GM10847 (cell line): ENCODE results near the gene ROBO4.

Experiments used
- POLR2A ChIP-seq: IDR thresholded peaks from 2 replicates; pipeline ENCODE4 v1.6.1; 2011; ENCODE audit not compliant: insufficient read length; ENCODE audit errors: extremely low read depth

ROBO4 gene

DNA sequence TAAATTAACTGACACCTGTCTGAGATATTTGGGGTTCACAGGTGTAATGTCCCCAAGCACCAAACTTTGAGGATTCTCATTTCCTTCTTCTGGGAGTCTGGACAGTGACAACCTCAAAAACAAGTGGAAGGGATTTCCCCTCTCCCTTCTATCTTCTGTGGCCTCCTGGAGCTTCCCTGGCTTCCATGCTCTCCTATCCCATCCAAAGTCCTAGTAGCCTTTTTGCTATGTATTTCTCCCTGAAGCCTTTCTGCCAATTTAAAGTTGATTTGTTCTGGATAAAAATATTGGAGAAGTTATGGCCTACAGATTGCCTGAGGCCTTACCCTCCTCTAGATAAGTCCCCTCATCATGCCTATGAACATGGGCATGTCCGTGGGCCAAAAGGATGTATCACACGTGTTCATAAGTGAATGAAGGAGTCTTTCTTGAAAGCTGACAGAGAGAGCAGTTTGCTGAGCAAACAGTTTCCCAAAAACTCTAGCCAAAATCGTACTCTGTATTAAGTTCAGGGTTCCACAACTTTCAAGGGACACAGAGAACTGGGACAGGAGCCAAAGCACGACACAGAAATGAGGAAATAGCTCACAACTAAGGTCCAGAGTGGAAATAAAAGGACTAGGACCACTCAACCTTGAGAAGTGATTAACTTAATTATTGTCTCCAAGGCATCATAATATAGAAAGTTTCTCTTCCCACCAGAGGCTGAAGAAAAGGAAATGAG, 31.4 kb upstream of the ROBO4 start:
- TF ChIP-seq POLR2A, result no peak

DNA sequence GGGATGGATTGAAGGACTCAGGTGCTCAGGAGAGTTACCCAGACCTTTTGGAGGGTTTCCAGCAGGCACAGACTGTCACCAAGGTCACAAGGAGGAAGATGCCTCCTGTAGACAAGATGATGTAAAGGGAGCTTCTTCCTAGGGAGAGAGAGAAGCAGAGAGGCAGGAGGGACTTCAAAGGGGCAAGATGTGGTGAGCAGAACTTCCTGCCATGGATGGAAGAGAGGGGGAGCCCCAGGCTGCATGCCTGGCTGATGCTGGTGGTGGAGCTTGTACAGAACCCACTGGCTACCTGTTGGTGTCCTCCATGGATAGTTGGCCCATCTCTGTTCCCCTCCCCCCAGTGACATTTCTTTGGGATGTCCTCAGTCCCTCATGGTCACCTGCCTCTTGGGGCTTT, 25.6 kb upstream of the ROBO4 start:
- TF ChIP-seq POLR2A, result no peak

- no peak for TF ChIP-seq POLR2A
These were observed 25.2 kb upstream of the ROBO4 start for GRCh38 chr11:124922831-124923230.

DNA sequence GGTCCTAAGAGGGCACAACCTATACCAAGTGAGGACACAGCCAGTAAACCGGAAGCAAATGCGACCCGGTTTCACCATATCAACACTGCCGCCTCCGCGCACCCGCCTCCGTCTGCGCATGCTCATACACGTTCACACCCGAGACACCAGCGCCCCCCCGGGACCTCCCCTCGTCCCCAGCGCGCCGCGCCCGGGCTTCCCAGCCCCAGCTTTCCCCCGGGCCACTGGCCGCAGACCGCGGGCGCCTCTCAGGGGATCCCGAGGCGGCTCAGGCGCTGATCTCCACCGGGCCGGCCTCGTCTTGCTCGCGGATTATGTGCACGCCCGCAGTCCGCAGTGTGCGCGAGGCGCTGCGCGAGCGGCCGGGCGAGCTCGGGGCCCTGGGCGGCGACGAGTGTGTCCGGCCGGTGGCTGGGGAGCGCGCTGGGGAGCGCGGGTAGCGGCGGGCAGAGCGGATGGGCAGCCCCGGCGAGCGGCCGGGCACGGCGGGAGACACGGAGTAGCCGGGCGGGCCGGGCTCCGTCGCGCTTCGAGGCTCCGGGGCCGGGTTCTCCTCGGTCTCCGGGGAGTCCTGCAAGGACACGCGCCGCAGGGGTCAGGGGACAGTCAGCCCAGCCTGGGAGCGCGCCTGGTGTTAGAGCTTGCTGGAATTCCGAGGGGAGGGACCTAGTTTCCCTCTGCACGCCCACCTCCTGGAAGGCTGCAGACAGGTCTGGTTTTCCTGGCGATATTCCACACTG, 23.4 kb upstream of the ROBO4 start:
- no peak for TF ChIP-seq POLR2A

- no peak for TF ChIP-seq POLR2A
These were observed 22.7 kb upstream of the ROBO4 start for GRCh38 chr11:124920356-124920755.

GRCh38 chr11:124919898-124920297, 22.2 kb upstream of the ROBO4 start:
- TF ChIP-seq POLR2A, result no peak

DNA sequence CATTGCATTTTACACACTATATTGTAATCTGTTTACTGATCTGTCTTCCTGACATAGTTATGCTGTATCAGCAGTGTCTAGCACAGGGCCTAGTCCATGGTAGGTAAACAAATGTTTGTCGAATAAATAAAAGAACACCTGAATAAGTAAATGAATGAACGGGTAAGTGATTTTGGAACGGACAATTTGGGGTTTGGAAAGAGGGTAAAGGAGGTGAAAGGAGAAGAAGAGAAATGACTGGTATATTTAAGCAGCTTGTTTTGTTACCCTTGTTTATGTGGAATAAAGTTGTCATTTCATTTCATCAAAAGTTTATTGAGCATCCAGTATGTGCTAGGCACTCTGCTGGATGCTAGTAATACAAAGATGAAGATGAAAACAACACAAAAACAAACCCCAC, 21.3 kb upstream of the ROBO4 start, which contains the start of gene HEPN1:
TSS of gene HEPN1 (plus strand) at position 301 of the 400 bp plus-strand sequence.
- no peak for TF ChIP-seq POLR2A

DNA sequence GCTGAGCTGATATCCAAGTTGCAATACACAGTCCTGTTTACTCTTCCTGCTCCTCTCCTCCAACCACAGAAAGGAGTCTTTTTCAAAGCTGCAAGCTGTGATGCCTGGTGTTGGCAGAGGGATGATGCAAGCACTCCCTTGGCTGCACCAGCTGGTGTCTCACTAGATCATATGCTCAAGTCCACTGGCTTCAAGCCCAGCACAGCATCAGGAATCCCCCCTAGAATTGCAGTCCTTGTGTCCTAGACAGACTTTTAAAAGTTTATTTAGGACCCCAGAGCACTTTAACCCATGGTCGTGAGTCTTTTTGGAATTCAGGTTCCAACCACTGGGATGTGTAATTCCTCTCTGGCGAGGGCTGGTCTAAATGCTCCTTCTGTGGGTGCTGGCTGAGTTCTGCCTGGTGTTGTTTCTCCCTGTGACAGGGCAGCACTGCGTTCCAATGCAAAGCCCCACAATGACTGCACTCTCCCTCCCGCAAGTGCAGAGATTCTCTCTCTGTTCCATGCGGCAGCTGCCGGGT, 19.5 kb upstream of the ROBO4 start:
- no peak for TF ChIP-seq POLR2A

GRCh38 chr11:124916370-124916710, 18.7 kb upstream of the ROBO4 start:
- no peak for TF ChIP-seq POLR2A

DNA sequence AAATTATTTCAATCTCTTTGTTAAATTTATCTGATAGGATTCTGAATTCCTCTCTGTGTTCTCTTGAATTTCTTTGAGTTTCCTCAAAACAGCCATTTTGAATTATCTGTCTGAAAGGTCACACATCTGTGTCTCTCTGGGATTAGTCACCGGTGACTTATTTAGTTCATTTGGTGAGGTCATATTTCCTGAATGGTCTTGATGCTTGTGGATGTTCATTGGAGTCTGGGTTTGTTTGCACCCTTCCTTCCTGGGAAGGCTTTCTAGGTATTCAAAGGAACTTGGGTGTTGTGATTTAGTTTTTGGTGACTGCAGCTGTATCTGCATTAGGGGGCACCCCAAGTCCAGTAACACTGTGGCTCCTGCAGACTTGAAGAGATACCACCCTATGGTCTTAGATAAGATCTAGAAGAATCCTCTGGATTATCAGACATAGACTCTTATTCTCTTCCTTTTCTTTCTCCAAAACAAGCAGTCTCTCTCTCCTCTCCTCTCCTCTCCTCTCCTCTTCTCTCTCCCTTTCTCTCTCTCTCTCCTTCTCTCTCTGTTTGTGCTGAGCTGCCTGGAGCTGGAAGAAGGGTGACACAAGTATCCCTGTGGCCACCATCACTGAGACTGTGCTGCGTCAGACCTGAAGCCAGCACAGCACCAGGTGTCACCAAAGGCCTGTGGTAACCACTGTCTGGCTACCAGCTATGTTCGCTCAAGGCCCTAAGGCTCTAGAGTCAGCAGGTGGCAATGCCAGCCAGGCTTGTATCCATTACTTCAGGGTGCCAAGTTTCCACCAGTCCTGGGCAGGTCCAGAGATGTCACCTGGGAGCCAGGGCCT, 18.1 kb upstream of the ROBO4 start:
- TF ChIP-seq POLR2A, result no peak

DNA sequence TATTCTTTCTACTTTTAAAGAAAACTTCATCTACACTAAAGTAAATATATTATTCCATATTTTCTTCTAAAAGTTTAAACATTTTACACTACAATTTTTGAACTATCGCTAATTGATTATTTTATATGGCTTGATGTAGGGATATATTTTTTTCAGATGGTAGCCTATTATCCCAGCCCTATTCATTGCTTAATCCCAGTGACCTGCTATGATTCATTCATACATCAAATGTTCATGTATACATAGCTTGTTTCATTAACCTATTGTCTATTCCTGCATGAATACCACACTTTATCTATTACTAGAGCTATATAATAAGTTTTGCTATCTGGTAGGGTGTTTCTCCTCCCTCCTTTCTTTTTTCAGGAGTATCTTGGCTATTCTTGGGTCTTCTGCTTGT, 5.0 kb upstream of the ROBO4 start:
- TF ChIP-seq POLR2A, result no peak

GRCh38 chr11:124900464-124900863, 2.8 kb upstream of the ROBO4 start:
- no peak for TF ChIP-seq POLR2A

DNA sequence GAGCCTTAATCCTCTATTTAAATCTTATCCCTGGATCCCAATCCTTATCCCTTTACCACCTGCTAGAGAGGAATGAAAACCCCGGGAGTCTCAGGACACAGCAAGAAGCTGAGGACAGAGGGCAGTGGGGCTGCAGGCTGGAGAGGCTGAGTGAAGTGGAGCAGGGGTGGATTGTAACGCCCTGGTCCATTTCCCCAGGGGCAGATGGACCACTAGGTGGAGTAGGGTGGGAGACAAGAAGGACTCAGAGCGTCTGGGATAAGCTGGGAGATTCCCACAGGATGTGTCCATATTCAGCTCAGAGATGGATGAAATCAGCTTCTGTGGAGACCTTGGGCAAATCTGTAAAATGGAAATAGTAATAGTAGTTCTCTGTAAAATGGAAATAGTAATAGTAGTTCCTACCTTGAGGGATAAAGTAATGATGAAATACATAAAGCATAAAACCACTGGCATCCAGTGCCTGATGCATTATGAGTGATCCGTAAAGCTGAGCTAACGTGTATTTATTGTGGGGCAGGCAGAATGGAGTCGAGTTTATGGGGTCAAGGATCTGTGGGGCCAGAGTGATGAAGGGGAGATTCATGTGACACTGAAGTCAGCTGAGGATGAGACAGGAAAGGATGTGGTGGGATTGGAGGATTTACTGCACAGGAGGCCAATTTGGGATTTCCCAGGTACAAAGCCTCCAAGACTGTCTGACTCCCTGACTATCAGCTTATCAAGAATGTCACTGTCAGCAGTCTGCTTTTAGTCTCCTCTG, 1.9 kb upstream of the ROBO4 start:
- TF ChIP-seq POLR2A, result no peak

DNA sequence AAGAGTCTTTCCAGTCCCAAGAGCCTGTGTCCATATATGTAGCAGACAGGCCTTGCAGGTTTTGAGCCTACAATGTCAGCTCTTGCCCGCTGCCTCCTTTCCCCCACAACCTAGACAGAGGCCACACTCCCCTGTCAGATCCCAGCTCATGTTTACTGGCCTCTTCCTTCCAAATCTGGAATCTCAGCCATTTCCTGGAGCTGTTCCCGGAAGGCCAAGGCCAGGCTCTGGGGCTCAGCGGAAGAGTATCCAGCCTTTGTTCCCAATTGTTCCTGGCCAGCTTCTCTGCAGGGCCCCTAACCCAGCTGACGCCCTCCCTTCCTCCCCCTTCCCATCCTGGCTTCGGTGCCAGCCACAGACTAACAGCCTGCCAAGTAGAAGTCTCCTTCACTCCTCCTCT, 1.0 kb upstream of the ROBO4 start:
- no peak for TF ChIP-seq POLR2A

DNA sequence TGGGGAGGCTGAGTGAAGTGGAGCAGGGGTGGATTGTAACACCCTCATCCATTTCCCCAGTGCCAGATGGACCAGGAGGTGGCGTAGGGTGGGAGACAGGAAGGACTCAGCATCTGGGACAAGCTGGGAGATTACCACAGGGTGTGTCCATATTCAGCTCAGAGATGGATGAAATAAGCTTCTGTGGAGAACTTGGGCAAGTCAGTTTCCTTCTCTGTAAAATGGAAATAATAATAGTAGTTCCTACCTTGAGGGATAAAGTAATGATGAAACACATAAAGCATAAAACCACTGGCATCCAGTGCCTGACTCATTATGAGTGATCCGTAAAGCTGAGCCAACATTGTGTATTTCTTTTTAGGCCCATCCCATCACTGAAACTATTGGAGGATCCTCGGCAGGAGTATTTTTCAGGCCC, 607 bp upstream of the ROBO4 start:
- no peak for TF ChIP-seq POLR2A
